GM12875 (cell line): ENCODE results near the gene CSNK2A3.

Experiments used
- H3K4me3 ChIP-seq: one replicate; pipeline ENCODE4 v1.5.1; 2011; ENCODE audit warnings: low read depth, low read length, control low read depth
- CTCF ChIP-seq: IDR thresholded peaks from 2 replicates; pipeline ENCODE4 v1.5.1; 2011; ENCODE audit warnings: low read depth, mild to moderate bottlenecking, control low read depth, inconsistent platforms, low read length, moderate library complexity, borderline replicate concordance; ENCODE audit not compliant: insufficient read depth

The CSNK2A3 gene

DNA sequence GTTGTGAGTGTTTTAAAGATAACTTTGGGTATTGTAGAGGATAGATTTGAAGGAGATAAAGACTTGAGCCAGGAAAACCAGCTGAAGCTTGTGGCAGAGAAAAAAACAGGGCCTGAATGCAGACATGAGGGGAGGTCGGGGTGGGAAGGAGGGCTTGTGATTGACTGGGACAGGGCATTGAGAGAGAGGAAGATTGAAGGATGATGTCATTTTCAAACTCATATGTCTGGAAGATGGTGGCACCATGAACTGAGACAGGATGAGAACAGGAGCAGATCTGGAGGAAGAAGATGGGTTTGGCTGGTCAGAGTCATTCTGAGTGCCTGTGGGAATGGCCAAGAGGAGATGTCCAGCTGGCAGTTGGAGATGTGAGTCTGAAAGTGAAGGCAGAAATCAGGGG lies 14.7 kb downstream of the CSNK2A3 start:
- no peak overlapping the region for H3K4me3 ChIP-seq
- TF ChIP-seq CTCF, result no peak

GRCh38 chr11:11336664-11337063 lies 16.4 kb downstream of the CSNK2A3 start:
- no peak overlapping the region for H3K4me3 ChIP-seq
- TF ChIP-seq CTCF, result no peak

GRCh38 chr11:11335043-11335442 lies 18.0 kb downstream of the CSNK2A3 start:
- no peak overlapping the region for H3K4me3 ChIP-seq
- TF ChIP-seq CTCF, result no peak

DNA sequence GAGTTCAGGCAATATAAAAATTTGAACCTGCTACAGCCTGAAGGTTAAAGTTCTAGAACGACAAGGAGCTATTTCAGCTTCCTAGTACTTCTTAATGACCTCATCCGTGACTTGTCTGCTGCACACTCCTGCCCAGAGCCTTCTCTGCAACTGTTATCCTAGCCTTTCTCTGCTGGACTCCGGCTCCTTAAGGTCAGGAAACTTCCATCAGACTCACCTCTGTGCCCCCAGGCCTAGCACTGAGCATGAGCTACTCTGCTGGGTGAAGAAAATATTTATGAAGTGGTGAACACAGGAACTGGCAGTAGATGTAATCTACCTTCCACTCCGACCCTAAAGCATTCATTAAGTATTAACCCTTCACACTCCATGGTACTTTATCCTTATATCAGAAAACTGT lies 18.4 kb downstream of the CSNK2A3 start:
- H3K4me3 ChIP-seq, result no peak overlapping the region
- TF ChIP-seq CTCF, result no peak

DNA sequence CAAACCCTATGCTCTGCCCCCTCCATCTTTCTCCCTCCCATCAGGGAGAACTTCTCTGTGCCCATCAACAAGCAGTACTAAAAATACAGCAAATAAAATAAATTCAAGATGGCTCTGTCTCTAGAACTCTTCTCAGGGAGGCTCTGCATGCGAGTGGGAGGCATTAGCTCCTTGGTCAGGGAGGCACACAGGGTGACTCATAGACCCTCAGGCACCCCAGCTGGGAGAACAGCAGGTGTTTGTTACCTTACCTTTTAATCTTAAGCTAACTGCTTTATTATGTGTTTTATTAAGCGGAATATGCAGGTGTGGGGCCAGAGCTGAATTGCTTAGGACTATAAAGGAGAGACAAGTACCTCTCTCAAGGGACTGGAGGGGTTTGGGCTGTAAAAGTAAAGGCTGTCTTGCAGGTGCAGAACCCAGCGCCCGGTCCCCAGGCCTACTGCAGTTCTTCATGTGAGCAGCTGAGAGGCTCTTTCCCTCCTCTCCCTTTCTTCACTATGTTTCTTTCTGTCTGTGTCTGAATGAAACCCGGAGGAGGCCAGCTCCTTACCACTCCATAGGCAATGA lies 20.8 kb downstream of the CSNK2A3 start:
- TF ChIP-seq CTCF, result no peak

GRCh38 chr11:11329062-11329806 lies 23.8 kb downstream of the CSNK2A3 start:
- no peak overlapping the region for H3K4me3 ChIP-seq
- no peak for TF ChIP-seq CTCF

More for the DNA sequence above, 20.8 kb downstream of the CSNK2A3 start:
- H3K4me3 ChIP-seq, result no peak overlapping the region

GRCh38 chr11:11324090-11324489 lies 29.0 kb downstream of the CSNK2A3 start:
- no peak for TF ChIP-seq CTCF

More at GRCh38 chr11:11324090-11324489, 29.0 kb downstream of the CSNK2A3 start:
- H3K4me3 ChIP-seq, result no peak overlapping the region
